DND-41 (cell line): Measurements from ENCODE around the gene RAB37.

Experiments used
- EZH2 ChIP-seq: IDR thresholded peaks from 3 replicates; pipeline ENCODE4 v1.6.1; 2012; ENCODE audit warnings: borderline replicate concordance, low read depth, mild to moderate bottlenecking, moderate library complexity, low read length, inconsistent platforms; ENCODE audit not compliant: severe bottlenecking
- TF ChIP-seq, protein P1 (sequence below): IDR thresholded peaks from 2 replicates; pipeline ENCODE4 v1.5.1; 2012; ENCODE audit warnings: borderline replicate concordance, low read length, moderate library complexity, mild to moderate bottlenecking; ENCODE audit not compliant: poor library complexity, severe bottlenecking; ENCODE audit errors: extremely low read depth

DNA sequence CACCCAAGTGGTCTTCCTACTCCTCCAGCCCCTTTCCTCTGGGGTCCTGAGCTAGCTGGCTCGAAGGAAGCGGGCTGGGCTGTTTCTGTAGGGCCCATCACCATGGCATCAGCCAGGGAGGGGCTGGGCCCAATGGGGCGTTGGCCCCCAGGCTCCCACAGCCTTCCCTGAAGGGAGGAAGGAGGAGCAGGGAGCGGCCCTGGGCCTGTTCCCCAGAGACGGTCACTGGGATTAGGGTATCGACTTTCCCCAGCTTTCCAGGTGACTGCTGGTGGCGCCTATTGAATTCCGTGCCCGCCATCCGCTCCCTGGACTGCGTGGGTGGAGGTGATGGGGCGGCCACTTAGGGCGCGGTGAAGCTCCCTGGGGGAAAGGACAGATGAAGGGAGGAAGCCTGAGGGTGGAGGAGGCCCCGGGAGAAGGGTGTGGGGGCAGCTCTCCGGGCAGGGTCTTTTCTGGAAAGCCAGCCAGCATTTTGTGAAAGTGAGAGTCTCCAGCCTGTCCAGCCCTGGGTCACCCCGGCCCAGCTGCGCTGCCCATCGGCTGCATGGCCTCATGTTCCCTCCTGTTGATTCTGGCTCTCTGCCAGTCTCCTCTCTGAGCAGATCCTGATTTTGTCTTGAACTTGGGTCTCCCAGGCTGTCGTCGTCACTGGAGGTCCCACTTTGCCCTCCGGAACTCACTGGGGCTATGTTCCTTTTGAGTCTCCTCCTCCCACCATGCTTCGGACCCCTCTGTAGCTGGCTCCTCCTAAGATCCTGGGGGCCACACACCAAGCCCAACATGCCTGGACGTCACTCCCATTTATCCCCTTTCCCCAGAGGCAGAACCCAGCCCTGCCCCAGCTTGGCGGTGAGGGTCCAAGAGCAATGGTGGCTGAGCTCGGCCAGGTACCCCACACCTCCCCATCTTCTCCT lies 21.1 kb downstream of the RAB37 start:
- TF ChIP-seq EZH2: no peak
- TF ChIP-seq, protein P1, sequence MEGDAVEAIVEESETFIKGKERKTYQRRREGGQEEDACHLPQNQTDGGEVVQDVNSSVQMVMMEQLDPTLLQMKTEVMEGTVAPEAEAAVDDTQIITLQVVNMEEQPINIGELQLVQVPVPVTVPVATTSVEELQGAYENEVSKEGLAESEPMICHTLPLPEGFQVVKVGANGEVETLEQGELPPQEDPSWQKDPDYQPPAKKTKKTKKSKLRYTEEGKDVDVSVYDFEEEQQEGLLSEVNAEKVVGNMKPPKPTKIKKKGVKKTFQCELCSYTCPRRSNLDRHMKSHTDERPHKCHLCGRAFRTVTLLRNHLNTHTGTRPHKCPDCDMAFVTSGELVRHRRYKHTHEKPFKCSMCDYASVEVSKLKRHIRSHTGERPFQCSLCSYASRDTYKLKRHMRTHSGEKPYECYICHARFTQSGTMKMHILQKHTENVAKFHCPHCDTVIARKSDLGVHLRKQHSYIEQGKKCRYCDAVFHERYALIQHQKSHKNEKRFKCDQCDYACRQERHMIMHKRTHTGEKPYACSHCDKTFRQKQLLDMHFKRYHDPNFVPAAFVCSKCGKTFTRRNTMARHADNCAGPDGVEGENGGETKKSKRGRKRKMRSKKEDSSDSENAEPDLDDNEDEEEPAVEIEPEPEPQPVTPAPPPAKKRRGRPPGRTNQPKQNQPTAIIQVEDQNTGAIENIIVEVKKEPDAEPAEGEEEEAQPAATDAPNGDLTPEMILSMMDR: no peak
